ENCODE measurements around the gene STXBP3.

The STXBP3 gene

GRCh38 chr1:108854221-108855019 is 107.9 kb downstream of the STXBP3 start:
- Mint-ChIP-seq H3K27me3 (peaks cover 28% of the 10 kb centered on the region), H3K36me3 (ENCODE audit: low read depth) (no peaks in the 10 kb centered on the region), H3K9me3 (no peaks in the 10 kb centered on the region), H3K27ac (no peak overlapping the region), H3K4me1 (ENCODE audit: low read depth) (peaks cover 9% of the 10 kb centered on the region), H3K4me3 (no peak overlapping the region)
- no peak for DNase-seq

- H3K4me1 Mint-ChIP-seq (ENCODE audit: low read depth): peaks cover 9% of the 10 kb centered on the region
Observed at GRCh38 chr1:108856994-108857393, 110.5 kb downstream of the STXBP3 start, which contains the start of gene AKNAD1. AKNAD1 (minus strand) TSS chr1:108857094; CDS start chr1:108852664, 4,430 bp downstream.

GRCh38 chr1:108858230-108858950 is 111.9 kb downstream of the STXBP3 start:
- Mint-ChIP-seq H3K27ac (no peak overlapping the region), H3K4me3 (no peak overlapping the region), H3K27me3 (peaks cover 36% of the 10 kb centered on the region), H3K4me1 (ENCODE audit: low read depth) (peaks cover 9% of the 10 kb centered on the region), H3K36me3 (ENCODE audit: low read depth) (no peaks in the 10 kb centered on the region), H3K9me3 (no peaks in the 10 kb centered on the region)
- DNase-seq: no peak

More at GRCh38 chr1:108856994-108857393, 110.5 kb downstream of the STXBP3 start, which contains the start of gene AKNAD1:
- H3K27ac Mint-ChIP-seq: no peak within 1 kb of the TSS
- DNase-seq: no peak
- H3K9me3 Mint-ChIP-seq: no peaks in the 10 kb centered on the region
- H3K27me3 Mint-ChIP-seq: peaks cover 39% of the 10 kb centered on the region
- no peaks in the 10 kb centered on the region for H3K36me3 Mint-ChIP-seq (ENCODE audit: low read depth)
- H3K4me3 Mint-ChIP-seq: no peak within 1 kb of the TSS
